GM21423 (cell line): ENCODE data around the gene CHMP1B.
"Not testable (repeated sequence)": the region's sequence is repeated elsewhere in the genome, so short reads cannot be mapped to it uniquely, and the experiment has no call there.

Experiments
- ATAC-seq: cut with Tn5 transposase; IDR thresholded peaks from one replicate; pipeline ENCODE4 v1.9.1; 2021; ENCODE audit warnings: mild to moderate bottlenecking, moderate library complexity; ENCODE audit not compliant: unreplicated experiment

The CHMP1B gene

GRCh38 chr18:11866764-11867163, 15.6 kb downstream of the CHMP1B start:
- no peak for ATAC-seq

- no peak for ATAC-seq
These were observed 17.0 kb downstream of the CHMP1B start for GRCh38 chr18:11868230-11868629.

DNA sequence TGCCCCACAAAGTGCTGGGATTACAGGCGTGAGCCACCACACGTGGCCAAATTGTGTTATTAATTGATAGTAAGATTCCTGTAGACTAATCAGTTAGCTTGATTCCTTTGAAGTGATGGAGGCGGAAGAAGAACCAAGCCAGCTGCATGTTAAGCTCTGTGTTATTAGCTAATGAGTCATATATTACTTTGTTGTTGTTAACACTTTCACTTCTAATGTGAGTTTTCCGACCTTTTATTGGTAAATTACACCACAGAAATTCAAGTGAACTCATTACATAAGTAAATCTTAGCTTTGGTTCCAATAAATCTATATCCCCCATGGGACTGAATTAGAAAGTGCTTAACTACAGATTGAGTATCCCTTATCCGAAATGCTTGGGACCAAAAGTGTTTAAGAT, 20.3 kb downstream of the CHMP1B start:
- no peak for ATAC-seq

GRCh38 chr18:11872479-11873136, 21.4 kb downstream of the CHMP1B start:
- ATAC-seq = no peak

DNA sequence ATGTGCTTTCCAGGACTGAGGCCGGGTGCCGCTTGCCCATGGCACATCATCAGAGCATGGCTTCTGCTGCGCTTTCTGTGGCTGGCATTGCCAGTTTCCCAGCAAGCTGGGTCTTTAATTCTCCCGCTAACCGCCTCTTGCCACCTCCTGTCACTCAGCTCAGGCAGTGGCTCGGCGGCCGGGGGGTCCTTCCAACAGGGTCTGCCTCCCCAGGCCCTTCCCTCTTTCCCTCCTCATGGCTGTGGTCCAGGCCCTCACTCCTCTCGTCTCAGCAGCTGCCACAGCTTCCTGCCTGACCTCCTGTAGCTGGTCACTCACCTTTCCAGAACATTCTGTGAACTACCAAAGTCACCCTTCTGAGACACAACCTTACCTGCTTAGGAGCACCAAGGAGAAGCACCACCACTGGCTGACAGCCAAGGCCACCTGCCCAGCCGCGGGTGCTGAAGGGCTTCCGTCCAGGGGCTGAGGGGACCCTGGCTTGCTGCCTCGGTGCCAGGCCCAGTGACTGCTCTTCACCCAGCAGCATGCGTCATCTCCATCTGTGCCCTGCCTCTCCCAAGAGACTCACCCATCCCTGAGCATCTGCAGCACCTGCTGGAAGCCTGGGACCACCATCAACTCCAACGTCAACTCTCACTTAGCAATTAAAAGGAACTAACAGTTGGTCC, 22.6 kb downstream of the CHMP1B start:
- ATAC-seq = no peak

- no peak for ATAC-seq
These were observed 23.5 kb downstream of the CHMP1B start for GRCh38 chr18:11874676-11875075.

DNA sequence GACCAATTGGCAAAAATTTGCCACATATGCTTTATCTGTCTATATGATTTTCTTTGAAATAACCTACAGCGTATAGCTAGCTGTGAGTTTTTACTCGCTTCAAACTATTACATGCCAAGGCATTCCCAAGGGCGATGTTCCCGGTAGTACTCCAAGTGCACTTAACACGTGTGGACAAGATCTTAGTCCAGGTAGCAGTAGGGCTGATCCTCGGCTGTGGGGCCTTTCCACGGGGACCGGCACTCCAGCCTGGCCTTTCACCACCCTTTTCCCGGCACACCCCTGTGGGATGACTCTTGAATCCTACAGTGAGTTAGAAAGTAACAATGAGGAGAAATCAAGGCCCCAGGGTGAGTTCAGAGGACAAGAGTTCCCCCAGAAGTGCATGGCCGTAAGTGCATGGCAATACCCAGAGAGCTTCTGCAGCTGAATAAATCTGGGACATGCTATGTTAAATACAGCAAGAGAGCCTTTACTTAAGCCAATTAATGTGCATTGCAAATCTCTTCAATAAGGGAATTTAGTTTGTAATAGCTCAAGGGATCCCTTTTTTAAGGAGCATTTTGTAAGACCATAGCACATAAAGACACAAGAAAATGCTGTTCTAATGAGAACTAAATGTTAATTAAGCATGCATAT, 26.4 kb downstream of the CHMP1B start:
- ATAC-seq = no peak

- ATAC-seq = no peak
These were observed 29.5 kb downstream of the CHMP1B start for GRCh38 chr18:11880586-11881304.

- ATAC-seq = no peak
These were observed 31.4 kb downstream of the CHMP1B start for GRCh38 chr18:11882636-11883035.

GRCh38 chr18:11883153-11883552, 31.9 kb downstream of the CHMP1B start:
- ATAC-seq = peak; percentile 80

GRCh38 chr18:11884396-11885030, 33.3 kb downstream of the CHMP1B start:
- no peak for ATAC-seq

GRCh38 chr18:11885278-11885947, 34.2 kb downstream of the CHMP1B start:
- no peak for ATAC-seq

DNA sequence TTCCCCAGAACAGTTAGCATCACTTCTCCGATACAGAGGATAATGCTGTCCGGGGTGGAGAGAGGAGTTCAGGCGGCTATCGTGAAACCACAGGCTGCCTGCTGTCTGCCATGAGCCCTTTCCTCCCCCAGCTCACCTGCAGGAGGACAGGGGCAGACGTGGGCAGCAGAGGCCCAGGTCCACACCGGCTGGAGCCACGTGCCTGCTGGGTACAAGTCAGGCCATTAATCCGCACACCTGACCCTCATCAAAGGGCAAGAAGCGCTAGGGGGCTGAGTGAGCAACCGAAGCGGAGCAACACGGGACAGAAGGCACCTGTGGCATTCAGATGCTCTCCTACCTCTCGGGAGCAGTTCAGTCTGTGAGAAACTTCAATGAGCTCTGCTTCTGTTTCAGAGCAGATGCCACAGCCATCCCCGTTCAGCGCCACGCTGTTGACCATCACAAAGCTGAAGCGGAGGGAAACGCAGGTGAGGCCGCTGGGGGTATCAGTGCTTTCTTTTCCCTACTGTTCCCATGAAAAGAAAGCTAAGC, 35.4 kb downstream of the CHMP1B start:
- ATAC-seq = no peak

GRCh38 chr18:11887328-11888128, 36.3 kb downstream of the CHMP1B start:
- no peak for ATAC-seq

GRCh38 chr18:11888726-11889125, 37.5 kb downstream of the CHMP1B start:
- no peak for ATAC-seq

DNA sequence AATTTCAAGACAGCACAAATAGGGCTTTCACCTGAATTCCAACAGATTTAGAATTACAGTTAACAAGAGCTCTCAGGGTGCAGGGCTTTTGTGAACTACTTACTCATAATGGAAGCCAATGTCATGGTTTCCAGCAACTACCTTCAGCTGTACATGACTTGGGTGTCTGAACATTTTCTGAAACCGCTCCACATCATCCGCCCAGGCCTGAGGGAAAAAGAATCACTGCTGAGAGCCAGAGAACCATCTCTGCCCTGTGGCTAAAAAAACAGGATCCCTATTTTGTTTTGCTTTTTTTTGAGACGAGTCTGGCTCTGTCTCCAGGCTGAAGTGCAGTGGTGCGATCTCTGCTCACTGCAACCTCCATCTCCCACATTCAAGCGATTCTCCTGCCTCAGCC, 38.1 kb downstream of the CHMP1B start:
- ATAC-seq = no peak

GRCh38 chr18:11891737-11892136, 40.5 kb downstream of the CHMP1B start:
- ATAC-seq = no peak

DNA sequence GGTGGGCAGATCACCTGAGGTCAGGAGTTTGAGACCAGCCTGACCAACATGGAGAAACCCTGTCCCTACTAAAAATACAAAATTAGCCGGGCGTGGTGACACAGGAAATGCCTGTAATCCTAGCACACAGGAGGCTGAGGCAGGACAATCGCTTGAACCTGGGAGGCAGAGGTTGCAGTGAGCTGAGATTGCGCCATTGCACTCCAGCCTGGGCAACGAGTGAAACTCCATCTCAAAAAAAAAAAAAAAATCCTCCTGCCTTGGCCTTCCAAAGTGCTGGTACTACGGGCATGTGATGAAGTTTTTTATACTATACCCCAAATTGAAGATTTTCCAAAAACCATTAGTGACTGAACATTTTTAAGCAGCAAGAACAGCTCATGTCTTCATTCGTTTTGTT, 41.2 kb downstream of the CHMP1B start:
- ATAC-seq = not testable (repeated sequence)

DNA sequence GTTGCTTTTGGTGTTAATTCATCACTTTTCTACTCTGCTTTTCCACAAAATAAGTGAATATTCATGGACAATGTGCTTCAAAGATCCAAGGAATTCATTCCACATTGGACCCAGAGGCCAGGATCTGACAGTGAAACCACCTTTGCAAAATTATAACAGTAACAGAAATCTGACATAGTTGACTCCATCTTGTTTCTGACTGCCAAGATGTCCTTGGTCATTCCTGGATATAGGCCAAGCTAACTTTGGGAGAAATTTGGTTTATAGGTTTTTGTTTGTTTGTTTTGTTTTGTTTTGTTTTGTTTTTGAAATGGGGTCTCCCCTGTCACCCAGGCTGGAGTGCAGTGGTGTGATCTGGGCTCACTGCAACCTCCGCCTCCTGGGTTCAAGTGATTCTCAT, 46.6 kb downstream of the CHMP1B start:
- no peak for ATAC-seq

DNA sequence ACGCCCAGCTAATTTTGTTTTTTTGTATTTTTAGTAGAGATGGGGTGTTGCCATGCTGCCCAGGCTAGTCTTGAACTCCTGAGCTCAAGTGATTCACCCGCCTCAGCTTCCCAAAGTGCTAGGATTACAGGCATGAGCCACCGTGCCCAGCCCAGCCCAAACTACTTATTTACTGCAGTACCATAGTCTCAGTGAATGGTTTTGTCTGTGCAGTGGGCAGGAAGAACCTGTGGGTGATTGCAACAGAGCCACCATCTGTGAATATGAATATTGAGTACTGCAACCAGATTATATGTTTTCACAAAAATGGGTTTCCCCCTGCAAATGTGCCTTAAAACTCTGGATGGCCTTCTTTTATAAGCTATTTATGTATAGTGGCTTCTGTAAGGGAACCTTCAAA, 47.9 kb downstream of the CHMP1B start:
- ATAC-seq = no peak
